ENCODE results near the gene FBXO46. TPM values are rescaled to one million over a fixed set of nuclear protein-coding genes. Genes with fewer than 3 reads are reported as not detected.
"Not testable (repeated sequence)": the region's sequence is repeated elsewhere in the genome, so short reads cannot be mapped to it uniquely, and the experiment has no call there.

The FBXO46 gene
- total and polyA plus RNA-seq, 10 of the 15 experiments (the other 5 are each of a cell fraction or from before 2014, with no cell fraction given), result 2.5 to 61.5 (median 13.7) TPM

DNA sequence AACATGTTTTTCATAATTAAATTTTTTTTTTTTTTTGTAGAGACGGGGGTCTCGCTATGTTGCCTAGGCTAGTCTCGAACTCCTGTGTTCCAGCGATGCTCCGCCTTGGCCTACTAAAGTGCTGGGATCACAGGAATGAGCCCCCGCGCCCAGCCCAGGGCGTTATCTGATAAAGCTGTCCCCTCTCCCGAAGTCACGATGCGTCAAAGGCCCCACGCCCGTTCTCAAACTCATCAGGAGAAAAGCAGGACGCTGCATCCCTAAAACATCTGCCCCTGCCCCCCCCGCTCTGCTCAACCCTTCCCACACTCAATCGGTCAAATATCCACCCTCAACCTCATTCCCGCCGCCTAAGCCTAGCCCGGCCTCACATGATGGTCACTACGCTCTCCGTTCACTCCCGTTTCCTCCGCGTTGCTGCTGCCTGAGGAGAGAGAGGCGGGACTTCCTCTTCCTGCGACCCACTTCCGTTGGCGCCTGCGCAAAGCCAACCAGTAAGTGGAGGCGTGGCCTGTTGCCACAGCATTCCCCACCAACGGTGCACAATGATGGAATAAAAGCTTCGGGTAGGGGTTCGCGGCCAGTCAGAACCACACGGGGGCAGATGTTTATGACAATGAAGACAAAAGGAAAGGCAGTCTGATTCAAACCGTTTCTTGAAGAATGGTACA is 39.0 kb downstream of the FBXO46 start, which contains the start of gene SNRPD2 (continued):
- TF ChIP-seq, protein P1, sequence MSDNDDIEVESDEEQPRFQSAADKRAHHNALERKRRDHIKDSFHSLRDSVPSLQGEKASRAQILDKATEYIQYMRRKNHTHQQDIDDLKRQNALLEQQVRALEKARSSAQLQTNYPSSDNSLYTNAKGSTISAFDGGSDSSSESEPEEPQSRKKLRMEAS (IDR thresholded peaks at IDR 0.05; ENCODE audit: low read depth, low read length), result peak; percentile 47
- TF ChIP-seq NFYB (IDR thresholded peaks at IDR 0.05; ENCODE audit: insufficient read depth, low read depth, low read length), result no peak
- no peak for TF ChIP-seq SUPT20H (IDR thresholded peaks at IDR 0.05; ENCODE audit: borderline replicate concordance, control insufficient read depth, low read depth, low read length)
- no peak for TF ChIP-seq ZNF274 (IDR thresholded peaks at IDR 0.05; ENCODE audit: insufficient read depth, insufficient read length)
- TF ChIP-seq, protein P2, sequence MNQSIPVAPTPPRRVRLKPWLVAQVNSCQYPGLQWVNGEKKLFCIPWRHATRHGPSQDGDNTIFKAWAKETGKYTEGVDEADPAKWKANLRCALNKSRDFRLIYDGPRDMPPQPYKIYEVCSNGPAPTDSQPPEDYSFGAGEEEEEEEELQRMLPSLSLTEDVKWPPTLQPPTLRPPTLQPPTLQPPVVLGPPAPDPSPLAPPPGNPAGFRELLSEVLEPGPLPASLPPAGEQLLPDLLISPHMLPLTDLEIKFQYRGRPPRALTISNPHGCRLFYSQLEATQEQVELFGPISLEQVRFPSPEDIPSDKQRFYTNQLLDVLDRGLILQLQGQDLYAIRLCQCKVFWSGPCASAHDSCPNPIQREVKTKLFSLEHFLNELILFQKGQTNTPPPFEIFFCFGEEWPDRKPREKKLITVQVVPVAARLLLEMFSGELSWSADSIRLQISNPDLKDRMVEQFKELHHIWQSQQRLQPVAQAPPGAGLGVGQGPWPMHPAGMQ (IDR thresholded peaks at IDR 0.05; ENCODE audit: borderline replicate concordance), result no peak
- peak; percentile 55 for TF ChIP-seq HCFC1 (IDR thresholded peaks at IDR 0.05; ENCODE audit: low read length)
- no peak for TF ChIP-seq ESRRA (IDR thresholded peaks at IDR 0.05; ENCODE audit: low read length)

DNA sequence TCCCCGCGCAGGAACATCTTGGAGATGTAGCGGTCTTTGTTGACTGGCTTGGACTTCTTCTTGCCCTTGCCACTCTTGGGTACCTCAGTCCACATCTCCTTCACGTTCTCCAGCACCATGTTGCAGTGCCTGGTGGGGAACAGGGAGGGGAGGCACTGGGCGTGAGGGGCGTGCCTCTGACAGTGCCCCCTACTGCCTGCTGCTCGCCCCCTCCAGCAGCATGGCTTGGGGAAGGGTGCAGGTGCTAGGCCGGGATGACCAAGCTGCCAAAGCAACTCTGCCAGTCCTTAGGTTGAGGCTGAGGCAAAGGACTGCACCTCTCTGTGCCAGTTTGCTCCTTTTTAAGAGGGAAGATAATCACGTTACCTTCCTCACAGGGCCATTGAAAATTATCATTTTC is 43.1 kb downstream of the FBXO46 start:
- SMC1A ChIA-PET (ENCODE audit: uncharacterized antibody, unreplicated experiment), result interaction anchor here (2.1 to 2.4 kb wide), 2 partner anchors 11 to 30 kb away, joined by 5 to 9 read pairs; no protein-coding TSS in a partner anchor
- Histone ChIP-seq H3K79me2 (ENCODE audit: control insufficient read depth, insufficient read depth, low read length) (peaks cover 17% of the 10 kb centered on the region), H3K4me2 (ENCODE audit: control insufficient read depth, insufficient read depth) (no peak overlapping the region), H3K9ac (ENCODE audit: control insufficient read depth, insufficient read depth, low read length) (no peak overlapping the region), H4K20me1 (ENCODE audit: control insufficient read depth, insufficient read depth) (no peaks in the 10 kb centered on the region; the same call in 1 of the 2 replicates), H3K27ac (ENCODE audit: control insufficient read depth, insufficient read depth) (no peak overlapping the region), H3K4me3 (no peak overlapping the region), H3K4me1 (ENCODE audit: control insufficient read depth, insufficient read depth, low read length) (peaks cover 3% of the 10 kb centered on the region), H3K27me3 (replicated peaks in 1 of 2; ENCODE audit: control insufficient read depth in 2 of 2, insufficient read depth in 2 of 2, low read length in 1 of 2) (no peaks in the 10 kb centered on the region), H3K9me3 (replicated peaks; ENCODE audit: control insufficient read depth, insufficient read depth, low read length) (no peaks in the 10 kb centered on the region), H2AFZ (ENCODE audit: control insufficient read depth, low read depth, low read length) (no peak overlapping the region), H3K36me3 (ENCODE audit: control insufficient read depth in 2 of 2, insufficient read depth in 2 of 2, low read length in 1 of 2) (peaks cover 10 to 19% of the 10 kb centered on the region in 2 experiments)
- no peak for DNase-seq (ENCODE audit: low read depth, low spot score)
- in situ Hi-C loops (cut with MboI) (no loop called here), intact Hi-C loops (cut with micrococcal nuclease; ENCODE audit: unreplicated experiment) (no loop called here)
- CTCF ChIA-PET, result interaction anchor here (0.6 to 3.8 kb wide), 4 partner anchors 8 to 184 kb away, joined by 3 to 22 read pairs (median 4); no protein-coding TSS in a partner anchor
- BruUV-seq (replicated peaks), result no TSS peak
- FAIRE-seq, result no peak
- TF ChIP-seq EED (IDR thresholded peaks at IDR 0.05; ENCODE audit: low read depth) (no peak), POLR2A (IDR thresholded peaks at IDR 0.05; ENCODE audit: low read depth, low read length) (peak; percentile 59)
- POLR2A ChIA-PET, result interaction anchor here (0.6 to 0.7 kb wide), 2 partner anchors 14 to 18 kb away, joined by 3 read pairs; no protein-coding TSS in a partner anchor
- no peak for ATAC-seq
- 87% methylated on average over 9 of the region's 9 CpGs for WGBS (ENCODE audit: insufficient coverage, insufficient replicate concordance, low lambda C conversion rate, missing lambda C conversion rate)
- RAD21 ChIA-PET (ENCODE audit: unreplicated experiment), result no interaction called here

DNA sequence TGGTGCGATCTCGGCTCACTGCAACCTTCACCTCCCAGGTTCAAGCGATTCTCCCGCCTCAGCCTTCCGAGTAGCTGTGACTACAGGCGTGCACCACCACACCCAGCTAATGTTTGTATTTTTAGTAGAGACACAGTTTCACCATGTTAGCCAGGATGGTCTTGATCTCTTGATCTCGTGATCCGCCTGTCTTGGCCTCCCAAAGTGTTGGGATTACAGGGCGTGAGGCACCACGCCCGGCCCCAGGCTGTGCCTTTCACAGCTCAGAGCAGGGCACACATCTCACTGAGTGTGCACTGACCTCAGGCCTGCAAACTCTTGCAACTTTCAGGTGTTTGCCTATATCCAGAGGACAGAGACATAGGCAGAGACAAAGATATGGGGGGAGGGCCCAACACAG is 45.7 kb downstream of the FBXO46 start:
- ChIA-PET SMC1A (ENCODE audit: uncharacterized antibody, unreplicated experiment) (interaction anchor here (0.9 to 1.9 kb wide), 2 partner anchors 14 to 114 kb away, joined by 3 to 6 read pairs; no protein-coding TSS in a partner anchor), POLR2A (interaction anchor here (0.5 to 1.7 kb wide), 3 partner anchors 14 to 318 kb away, joined by 3 to 7 read pairs (median 4); no protein-coding TSS in a partner anchor)
- CTCF ChIA-PET, result not testable (repeated sequence)

More for the DNA sequence above, 45.7 kb downstream of the FBXO46 start:
- intact Hi-C loops (cut with micrococcal nuclease; ENCODE audit: unreplicated experiment); BruUV-seq (replicated peaks); H2AFZ ChIP-seq (ENCODE audit: control insufficient read depth, low read depth, low read length); H3K4me2 ChIP-seq (ENCODE audit: control insufficient read depth, insufficient read depth); FAIRE-seq; H3K4me1 ChIP-seq (ENCODE audit: control insufficient read depth, insufficient read depth, low read length); H3K79me2 ChIP-seq (ENCODE audit: control insufficient read depth, insufficient read depth, low read length); H3K9ac ChIP-seq (ENCODE audit: control insufficient read depth, insufficient read depth, low read length); H3K4me3 ChIP-seq; H3K9me3 ChIP-seq (replicated peaks; ENCODE audit: control insufficient read depth, insufficient read depth, low read length); H3K27me3 ChIP-seq (replicated peaks in 1 of 2; ENCODE audit: control insufficient read depth in 2 of 2, insufficient read depth in 2 of 2, low read length in 1 of 2); DNase-seq (ENCODE audit: low read depth, low spot score); in situ Hi-C loops (cut with MboI); H4K20me1 ChIP-seq (ENCODE audit: control insufficient read depth, insufficient read depth); ATAC-seq; H3K27ac ChIP-seq (ENCODE audit: control insufficient read depth, insufficient read depth); RAD21 ChIA-PET (ENCODE audit: unreplicated experiment): not testable (repeated sequence)
- WGBS (ENCODE audit: insufficient coverage, insufficient replicate concordance, low lambda C conversion rate, missing lambda C conversion rate), result 90% methylated on average over 9 of the region's 11 CpGs
- H3K36me3 ChIP-seq (ENCODE audit: control insufficient read depth in 2 of 2, insufficient read depth in 2 of 2, low read length in 1 of 2), result peaks cover 10 to 19% of the 10 kb centered on the region in 2 experiments
